Testis (tissue), 3 donors: ENCODE measurements around the gene FSIP1. TPM values are rescaled to one million over a fixed set of nuclear protein-coding genes. Genes with fewer than 3 reads are reported as not detected.

Experiments
- DNase-seq: peaks from one replicate; pipeline ENCODE4 v3.0.0-alpha.2; 2019
- H3K27ac ChIP-seq, 2 donors: fragments of 200-600 bp; sonication (generic); one replicate each; pipeline ENCODE4 v1.5.1; 2019
- H3K27me3 ChIP-seq: fragments of 200-600 bp; sonication (generic); one replicate; pipeline ENCODE4 v1.5.1; 2019
- H3K36me3 ChIP-seq: fragments of 200-600 bp; sonication (generic); one replicate; pipeline ENCODE4 v1.5.1; 2017; ENCODE audit warnings: low read depth; ENCODE audit errors: missing control alignments
- H3K4me1 ChIP-seq: fragments of 200-600 bp; sonication (generic); one replicate; pipeline ENCODE4 v1.5.1; 2019
- H3K4me3 ChIP-seq, 2 donors: fragments of 200-600 bp; sonication (generic); one replicate each; pipeline ENCODE4 v1.5.1; 2017 to 2019
- H3K9me3 ChIP-seq: fragments of 200-600 bp; sonication (generic); one replicate; pipeline ENCODE4 v1.5.1; 2017
- CTCF ChIP-seq, 3 experiments: fragments of 450-650 bp in 2 of 3; fragments of 200-600 bp in 1 of 3; sonication (generic) in 1 of 3; IDR thresholded peaks; one replicate each; pipeline ENCODE4 v1.5.1; 2016 to 2019; ENCODE audit warnings: antibody characterized with exemption in 3 of 3, mild to moderate bottlenecking in 2 of 3, moderate library complexity in 1 of 3
- POLR2A ChIP-seq: fragments of 450-650 bp; IDR thresholded peaks from one replicate; pipeline ENCODE4 v1.6.1; 2017; ENCODE audit warnings: antibody characterized with exemption, mild to moderate bottlenecking, moderate library complexity
- WGBS, 2 donors: methylation state at CpG; one replicate each; pipeline ENCODE4 v1.1.5; 2018; 5-methylcytosine and 5-hydroxymethylcytosine counted together
- intact Hi-C: fragments of 100-400 bp; cut with DNase I; formaldehyde crosslinking; loops from one replicate; pipeline ENCODE4 v1.15.1; 2023; ENCODE audit warnings: low total_unique reads
- polyA plus RNA-seq: library from polyadenylated mRNA; stranded (reverse); fragments of 350-450 nt; fragmentation: Illumina TruSeq; extraction: RNeasy Lipid Tissue Mini Kit (QIAGEN cat#74804); gene quantifications from one replicate; pipeline ENCODE4 v1.2.3, GENCODE V29; 2014; ENCODE audit warnings: low read depth, low replicate concordance; ENCODE audit not compliant: insufficient read depth
- total RNA-seq, 2 donors: library from RNA; depleted of rRNA; stranded (reverse); fragments of >200 nt; gene quantifications; one replicate each; pipeline ENCODE4 v1.2.3, GENCODE V29; 2016

The FSIP1 gene
- total and polyA plus RNA-seq, 3 donors from 2014 or later, result 5.8 to 11.2 (median 8.2) TPM

- Histone ChIP-seq H3K27me3 (no peaks in the 10 kb centered on the region), H3K27ac (no peak overlapping the region), H3K4me1 (no peaks in the 10 kb centered on the region), H3K36me3 (no peaks in the 10 kb centered on the region), H3K4me3 (no peak overlapping the region), H3K9me3 (no peaks in the 10 kb centered on the region)
- DNase-seq, result no peak
- TF ChIP-seq CTCF (IDR thresholded peaks at IDR 0.05) (peak; percentile 31 to 61 (median 60)), POLR2A (no peak)
- WGBS, 2 donors, result 12 to 35% methylated on average over 5 of the region's 5 CpGs
- intact Hi-C loops, result no loop called here
Measured at GRCh38 chr15:39786447-39787056, 3.9 kb upstream of the FSIP1 start.

DNA sequence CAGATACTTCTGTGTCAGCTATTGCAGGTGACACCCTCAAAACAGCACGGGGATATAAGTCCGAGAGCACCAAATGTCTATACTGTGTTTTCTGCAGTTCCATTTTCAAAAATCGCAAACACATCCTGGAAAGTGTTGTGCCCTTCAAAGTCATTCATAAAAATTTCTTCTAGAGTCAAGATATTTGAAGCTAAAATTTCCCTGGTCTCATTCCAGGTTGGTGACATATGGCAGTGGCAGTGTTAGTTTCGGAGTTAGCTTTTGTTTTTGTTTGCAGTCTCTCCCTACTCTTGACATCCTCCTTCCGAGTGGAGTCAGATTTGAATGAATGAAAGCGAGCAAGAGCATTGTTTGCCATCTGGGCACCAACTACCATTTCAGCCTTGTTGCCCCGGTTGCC is 3.2 kb upstream of the FSIP1 start:
- Histone ChIP-seq H3K9me3 (no peaks in the 10 kb centered on the region), H3K27ac (no peak overlapping the region), H3K36me3 (no peaks in the 10 kb centered on the region), H3K27me3 (no peaks in the 10 kb centered on the region), H3K4me1 (no peaks in the 10 kb centered on the region), H3K4me3 (no peak overlapping the region)
- DNase-seq, result no peak
- 83% methylated on average over 7 of the region's 7 CpGs for WGBS, 2 donors
- intact Hi-C loops, result no loop called here
- TF ChIP-seq POLR2A (no peak), CTCF (IDR thresholded peaks at IDR 0.05) (no peak)

DNA sequence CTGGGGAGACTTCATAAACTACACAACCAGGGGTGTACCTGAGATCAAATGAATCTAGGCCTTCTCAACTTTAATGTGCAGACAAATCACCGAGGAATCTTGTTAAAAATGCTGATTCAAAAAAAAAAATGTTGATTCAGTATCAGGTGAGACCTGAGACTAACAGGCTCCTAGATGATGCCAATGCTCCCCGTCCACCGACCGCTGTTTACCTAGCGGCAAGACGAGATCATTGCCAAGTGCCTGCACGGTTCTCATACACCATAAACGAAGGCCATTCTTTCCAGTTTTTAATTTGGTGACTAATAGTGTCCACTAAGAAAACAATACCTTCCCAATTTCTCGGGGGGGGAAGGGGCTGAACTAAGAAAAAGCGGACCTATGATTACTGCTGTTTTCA is 2.5 kb upstream of the FSIP1 start:
- 75 to 79% methylated on average over 10 of the region's 10 CpGs for WGBS, 2 donors
- Histone ChIP-seq H3K4me1 (no peaks in the 10 kb centered on the region), H3K4me3 (no peak overlapping the region), H3K27me3 (no peaks in the 10 kb centered on the region), H3K27ac (no peak overlapping the region), H3K36me3 (no peaks in the 10 kb centered on the region), H3K9me3 (no peaks in the 10 kb centered on the region)
- intact Hi-C loops, result no loop called here
- DNase-seq, result no peak
- TF ChIP-seq POLR2A (no peak), CTCF (IDR thresholded peaks at IDR 0.05) (no peak)

DNA sequence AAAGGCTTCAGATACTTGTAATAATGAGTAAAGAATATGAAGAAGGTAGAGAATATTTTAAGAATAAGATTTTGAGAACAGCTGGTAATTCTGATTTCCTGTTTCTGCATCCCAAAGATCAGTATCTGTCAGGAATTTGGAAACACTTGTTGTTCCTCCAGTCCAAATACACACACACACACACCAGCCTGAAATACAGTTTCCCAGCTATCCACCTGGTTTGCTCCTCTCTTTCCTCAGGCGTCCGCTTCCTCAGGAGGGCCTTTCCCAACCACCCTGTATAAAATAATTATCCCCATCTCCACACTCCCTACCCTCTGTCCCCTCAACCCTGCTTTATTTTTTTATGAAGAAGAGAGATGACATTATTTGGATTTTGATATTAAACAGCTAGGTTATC is 2.0 kb upstream of the FSIP1 start:
- Histone ChIP-seq H3K9me3 (no peaks in the 10 kb centered on the region), H3K4me3 (no peak overlapping the region), H3K27ac (no peak overlapping the region), H3K27me3 (no peaks in the 10 kb centered on the region), H3K36me3 (no peaks in the 10 kb centered on the region), H3K4me1 (no peaks in the 10 kb centered on the region)
- 72 to 76% methylated on average over 2 of the region's 2 CpGs for WGBS, 2 donors
- TF ChIP-seq CTCF (IDR thresholded peaks at IDR 0.05) (no peak), POLR2A (no peak)
- intact Hi-C loops, result no loop called here
- DNase-seq, result no peak

DNA sequence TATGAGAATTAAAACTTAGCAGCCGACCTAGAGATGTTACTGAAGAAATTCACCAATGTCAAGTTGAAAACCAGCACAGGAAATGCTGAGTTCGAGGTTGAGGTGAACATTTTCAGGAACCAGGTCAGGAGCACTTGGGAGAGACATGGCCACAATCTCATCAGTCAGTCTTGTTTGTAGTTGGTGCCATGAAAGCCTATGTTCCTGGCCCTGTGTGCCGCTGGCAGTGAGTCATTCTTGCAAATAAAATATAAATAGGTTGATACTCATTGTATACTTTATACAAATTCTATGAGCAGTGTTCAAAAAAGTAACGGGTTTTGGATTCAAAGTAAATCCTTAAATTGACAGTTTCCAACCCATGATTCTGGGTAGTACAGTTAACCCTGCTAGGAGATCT is 1.5 kb upstream of the FSIP1 start:
- H3K4me1 ChIP-seq, result no peaks in the 10 kb centered on the region
- no peak overlapping the region for H3K4me3 ChIP-seq
- H3K27me3 ChIP-seq, result no peaks in the 10 kb centered on the region
- H3K27ac ChIP-seq, result peak overlapping the region in 1 of 2 donors; percentile 22
- H3K36me3 ChIP-seq, result no peaks in the 10 kb centered on the region
- no peak for DNase-seq
- intact Hi-C loops, result no loop called here
- no peak for TF ChIP-seq POLR2A
- TF ChIP-seq CTCF (IDR thresholded peaks at IDR 0.05), result no peak
- 40 to 51% methylated on average over 4 of the region's 4 CpGs for WGBS, 2 donors
- H3K9me3 ChIP-seq, result no peaks in the 10 kb centered on the region
